SK-N-SH (cell line): ENCODE data around the gene ARHGDIA.

ENCODE experiments used
- RCOR1 ChIP-seq: fragments of 150-350 bp; IDR thresholded peaks from 2 replicates; pipeline ENCODE4 v1.6.1; 2017; ENCODE audit warnings: antibody characterized with exemption, low read length
- TAF1 ChIP-seq: IDR thresholded peaks from 2 replicates; pipeline ENCODE4 v1.6.1; 2012; ENCODE audit warnings: low read depth, mild to moderate bottlenecking, low read length, moderate library complexity, borderline replicate concordance
- TF ChIP-seq, protein P1 (sequence below): fragments of 200-600 bp; sonication (generic); IDR thresholded peaks from 2 replicates; pipeline ENCODE4 v1.6.1; 2017; ENCODE audit warnings: antibody characterized with exemption, mild to moderate bottlenecking, moderate library complexity

- TF ChIP-seq RCOR1 (no peak), TAF1 (no peak)
- TF ChIP-seq, protein P1, sequence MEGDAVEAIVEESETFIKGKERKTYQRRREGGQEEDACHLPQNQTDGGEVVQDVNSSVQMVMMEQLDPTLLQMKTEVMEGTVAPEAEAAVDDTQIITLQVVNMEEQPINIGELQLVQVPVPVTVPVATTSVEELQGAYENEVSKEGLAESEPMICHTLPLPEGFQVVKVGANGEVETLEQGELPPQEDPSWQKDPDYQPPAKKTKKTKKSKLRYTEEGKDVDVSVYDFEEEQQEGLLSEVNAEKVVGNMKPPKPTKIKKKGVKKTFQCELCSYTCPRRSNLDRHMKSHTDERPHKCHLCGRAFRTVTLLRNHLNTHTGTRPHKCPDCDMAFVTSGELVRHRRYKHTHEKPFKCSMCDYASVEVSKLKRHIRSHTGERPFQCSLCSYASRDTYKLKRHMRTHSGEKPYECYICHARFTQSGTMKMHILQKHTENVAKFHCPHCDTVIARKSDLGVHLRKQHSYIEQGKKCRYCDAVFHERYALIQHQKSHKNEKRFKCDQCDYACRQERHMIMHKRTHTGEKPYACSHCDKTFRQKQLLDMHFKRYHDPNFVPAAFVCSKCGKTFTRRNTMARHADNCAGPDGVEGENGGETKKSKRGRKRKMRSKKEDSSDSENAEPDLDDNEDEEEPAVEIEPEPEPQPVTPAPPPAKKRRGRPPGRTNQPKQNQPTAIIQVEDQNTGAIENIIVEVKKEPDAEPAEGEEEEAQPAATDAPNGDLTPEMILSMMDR, result no peak
Observed at GRCh38 chr17:81834831-81835267, 36.3 kb downstream of the ARHGDIA start, which contains the start of gene PPP1R27.
